ENCODE measurements around the gene SIDT2.

- TF ChIP-seq RARB (CRISPR knock-in tag; IDR thresholded peaks at IDR 0.05) (no peak), TCF4 (CRISPR knock-in tag; IDR thresholded peaks at IDR 0.05; ENCODE audit: borderline replicate concordance) (no peak), TOX (CRISPR knock-in tag; IDR thresholded peaks at IDR 0.05; ENCODE audit: borderline replicate concordance) (no peak)
Observed at GRCh38 chr11:117170210-117170609, 8.3 kb upstream of the SIDT2 start.

Data from SK-N-SH treated with all-trans-retinoic acid at 6 μM for 48 hours (cell line).